Mucosa of rectum (tissue), 2 donors: ENCODE results near the gene KLK3.

Source experiments
- H3K27ac ChIP-seq, 2 donors: one replicate each; pipeline ENCODE4 v1.7.0; 2013; ENCODE audit warnings: inconsistent platforms in 2 of 2, low read depth in 2 of 2, low read length in 2 of 2
- H3K27me3 ChIP-seq, 2 donors: one replicate each; pipeline ENCODE4 v1.7.0; 2013; ENCODE audit warnings: low read length in 2 of 2; ENCODE audit not compliant: control insufficient read depth in 2 of 2, insufficient read depth in 2 of 2
- H3K36me3 ChIP-seq, 2 donors: one replicate each; pipeline ENCODE4 v1.7.0; 2013; ENCODE audit warnings: low read length in 2 of 2; ENCODE audit not compliant: control insufficient read depth in 2 of 2, insufficient read depth in 2 of 2
- H3K4me1 ChIP-seq, 2 donors: one replicate each; pipeline ENCODE4 v1.7.0; 2013; ENCODE audit warnings: low read length in 2 of 2, mild to moderate bottlenecking in 1 of 2; ENCODE audit not compliant: control insufficient read depth in 2 of 2, insufficient read depth in 2 of 2
- H3K4me3 ChIP-seq, 2 donors: one replicate each; pipeline ENCODE4 v1.7.0; 2013; ENCODE audit warnings: low read length in 2 of 2
- H3K9ac ChIP-seq, 2 donors: one replicate each; pipeline ENCODE4 v1.7.0; 2013; ENCODE audit warnings: low read length in 2 of 2, low read depth in 1 of 2, mild to moderate bottlenecking in 1 of 2
- H3K9me3 ChIP-seq, 2 donors: one replicate each; pipeline ENCODE4 v1.7.0; 2013; ENCODE audit warnings: low read length in 2 of 2; ENCODE audit not compliant: control insufficient read depth in 2 of 2
- donor health status: healthy.
- donor health status: Normal muscosa, but diverticular disease.

The KLK3 gene

GRCh38 chr19:50859849-50860248 lies 5.1 kb downstream of the KLK3 start:
- Histone ChIP-seq H3K4me1 (no peaks in the 10 kb centered on the region), H3K27me3 (peaks cover 0 to 3% of the 10 kb centered on the region in 2 donors), H3K9ac (no peak overlapping the region), H3K9me3 (no peaks in the 10 kb centered on the region), H3K27ac (no peak overlapping the region), H3K4me3 (no peak overlapping the region), H3K36me3 (no peaks in the 10 kb centered on the region)

GRCh38 chr19:50861010-50861409 lies 6.3 kb downstream of the KLK3 start:
- H3K27me3 ChIP-seq = no peaks in the 10 kb centered on the region
- no peaks in the 10 kb centered on the region for H3K9me3 ChIP-seq
- H3K27ac ChIP-seq = no peak overlapping the region
- no peak overlapping the region for H3K9ac ChIP-seq
- no peaks in the 10 kb centered on the region for H3K4me1 ChIP-seq
- no peak overlapping the region for H3K4me3 ChIP-seq
- H3K36me3 ChIP-seq = no peaks in the 10 kb centered on the region

DNA sequence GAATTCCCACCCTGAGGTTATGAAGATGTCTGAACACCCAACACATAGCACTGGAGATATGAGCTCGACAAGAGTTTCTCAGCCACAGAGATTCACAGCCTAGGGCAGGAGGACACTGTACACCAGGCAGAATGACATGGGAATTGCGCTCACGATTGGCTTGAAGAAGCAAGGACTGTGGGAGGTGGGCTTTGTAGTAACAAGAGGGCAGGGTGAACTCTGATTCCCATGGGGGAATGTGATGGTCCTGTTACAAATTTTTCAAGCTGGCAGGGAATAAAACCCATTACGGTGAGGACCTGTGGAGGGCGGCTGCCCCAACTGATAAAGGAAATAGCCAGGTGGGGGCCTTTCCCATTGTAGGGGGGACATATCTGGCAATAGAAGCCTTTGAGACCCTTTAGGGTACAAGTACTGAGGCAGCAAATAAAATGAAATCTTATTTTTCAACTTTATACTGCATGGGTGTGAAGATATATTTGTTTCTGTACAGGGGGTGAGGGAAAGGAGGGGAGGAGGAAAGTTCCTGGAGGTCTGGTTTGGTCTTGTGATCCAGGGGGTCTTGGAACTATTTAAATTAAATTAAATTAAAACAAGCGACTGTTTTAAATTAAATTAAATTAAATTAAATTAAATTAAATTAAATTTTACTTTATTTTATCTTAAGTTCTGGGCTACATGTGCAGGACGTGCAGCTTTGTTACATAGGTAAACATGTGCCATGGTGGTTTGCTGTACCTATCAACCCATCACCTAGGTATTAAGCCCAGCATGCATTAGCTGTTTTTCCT lies 7.0 kb downstream of the KLK3 start:
- no peak overlapping the region for H3K4me3 ChIP-seq
- H3K27ac ChIP-seq = no peak overlapping the region
- no peaks in the 10 kb centered on the region for H3K4me1 ChIP-seq
- no peaks in the 10 kb centered on the region for H3K9me3 ChIP-seq
- no peaks in the 10 kb centered on the region for H3K27me3 ChIP-seq
- no peaks in the 10 kb centered on the region for H3K36me3 ChIP-seq
- H3K9ac ChIP-seq = no peak overlapping the region

- Histone ChIP-seq H3K27ac (no peak overlapping the region), H3K36me3 (no peaks in the 10 kb centered on the region), H3K9ac (no peak overlapping the region), H3K4me3 (no peak overlapping the region), H3K9me3 (no peaks in the 10 kb centered on the region), H3K27me3 (no peaks in the 10 kb centered on the region), H3K4me1 (no peaks in the 10 kb centered on the region)
Observed at GRCh38 chr19:50869479-50869878, 14.8 kb downstream of the KLK3 start.

DNA sequence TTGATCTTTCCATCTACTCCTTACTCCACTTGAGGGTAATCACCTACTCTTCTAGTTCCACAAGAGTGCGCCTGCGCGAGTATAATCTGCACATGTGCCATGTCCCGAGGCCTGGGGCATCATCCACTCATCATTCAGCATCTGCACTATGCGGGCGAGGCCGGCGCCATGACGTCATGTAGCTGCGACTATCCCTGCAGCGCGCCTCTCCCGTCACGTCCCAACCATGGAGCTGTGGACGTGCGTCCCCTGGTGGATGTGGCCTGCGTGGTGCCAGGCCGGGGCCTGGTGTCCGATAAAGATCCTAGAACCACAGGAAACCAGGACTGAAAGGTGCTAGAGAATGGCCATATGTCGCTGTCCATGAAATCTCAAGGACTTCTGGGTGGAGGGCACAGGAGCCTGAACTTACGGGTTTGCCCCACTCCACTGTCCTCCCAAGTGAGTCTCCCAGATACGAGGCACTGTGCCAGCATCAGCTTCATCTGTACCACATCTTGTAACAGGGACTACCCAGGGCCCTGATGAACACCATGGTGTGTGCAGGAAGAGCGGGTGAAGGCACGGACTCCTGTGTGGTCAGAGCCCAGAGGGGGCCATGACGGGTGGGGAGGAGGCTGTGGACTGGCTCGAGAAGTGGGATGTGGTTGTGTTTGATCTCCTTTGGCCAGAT lies 15.8 kb downstream of the KLK3 start:
- Histone ChIP-seq H3K27ac (no peak overlapping the region), H3K4me3 (no peak overlapping the region), H3K9me3 (no peaks in the 10 kb centered on the region), H3K27me3 (no peaks in the 10 kb centered on the region), H3K4me1 (no peaks in the 10 kb centered on the region), H3K36me3 (no peaks in the 10 kb centered on the region), H3K9ac (no peak overlapping the region)

- Histone ChIP-seq H3K27ac (no peak within 1 kb of the TSS), H3K9me3 (no peaks in the 10 kb centered on the region), H3K4me1 (peaks cover 0 to 3% of the 10 kb centered on the region in 2 donors), H3K4me3 (no peak within 1 kb of the TSS), H3K9ac (no peak within 1 kb of the TSS), H3K36me3 (no peaks in the 10 kb centered on the region), H3K27me3 (no peaks in the 10 kb centered on the region)
Observed at GRCh38 chr19:50873056-50873455, 18.3 kb downstream of the KLK3 start, which contains the start of gene KLK2. Gene KLK2 (plus strand): TSS chr19:50873439. CDS start chr19:50873474, 35 bp downstream.

DNA sequence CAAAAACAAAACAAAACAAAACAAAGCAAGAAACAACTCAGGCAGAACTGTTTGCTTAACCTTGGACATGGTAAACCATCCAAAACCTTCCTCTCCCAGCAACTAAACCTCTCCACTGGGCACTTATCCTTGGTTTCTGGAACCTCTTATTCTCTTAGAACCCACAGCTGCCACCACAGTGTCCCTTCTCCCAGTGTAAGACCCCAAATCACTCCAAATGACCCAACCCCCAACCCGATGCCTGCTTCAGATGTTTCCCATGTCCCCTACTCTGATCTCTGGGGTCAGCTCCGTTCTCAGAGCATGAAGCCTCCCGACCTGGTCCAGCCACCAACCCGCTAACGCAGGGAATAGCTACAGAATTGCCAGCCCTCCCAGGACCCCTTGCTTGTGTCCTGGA lies 19.5 kb downstream of the KLK3 start:
- Histone ChIP-seq H3K4me3 (no peak overlapping the region), H3K27ac (no peak overlapping the region), H3K4me1 (peaks cover 0 to 3% of the 10 kb centered on the region in 2 donors), H3K36me3 (no peaks in the 10 kb centered on the region), H3K9me3 (no peaks in the 10 kb centered on the region), H3K9ac (no peak overlapping the region), H3K27me3 (no peaks in the 10 kb centered on the region)

DNA sequence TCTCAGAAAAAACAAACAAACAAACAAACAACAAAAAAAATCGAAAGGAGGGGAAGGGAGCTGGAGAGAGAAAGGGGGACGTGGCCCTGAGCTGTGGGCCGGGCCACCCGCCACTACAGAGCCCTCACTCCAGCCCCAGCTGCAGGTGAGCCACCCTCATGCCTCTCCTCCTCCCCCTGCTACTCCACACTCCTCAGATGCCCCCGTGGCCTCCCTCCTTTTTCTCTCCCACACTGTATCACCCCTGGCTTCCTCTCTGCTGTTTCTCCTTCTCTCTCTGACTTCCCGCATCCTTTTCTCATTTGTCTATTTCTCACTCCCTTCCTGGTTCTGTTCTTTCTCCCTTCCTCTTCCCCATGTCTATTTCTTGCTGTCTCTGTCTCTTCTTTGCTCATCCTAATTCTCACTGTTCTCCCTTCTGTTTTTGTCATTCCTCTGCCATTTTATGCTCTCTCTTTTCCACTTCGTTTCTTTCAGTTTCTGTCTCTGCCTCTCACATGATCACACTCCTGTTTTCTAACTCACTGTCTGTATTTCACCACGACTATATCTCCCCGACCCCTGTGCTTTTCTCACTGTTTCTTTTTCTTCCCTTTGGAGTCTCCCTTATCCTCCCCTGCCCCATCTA lies 21.2 kb downstream of the KLK3 start:
- no peaks in the 10 kb centered on the region for H3K9me3 ChIP-seq
- no peak overlapping the region for H3K4me3 ChIP-seq
- H3K27me3 ChIP-seq = no peaks in the 10 kb centered on the region

GRCh38 chr19:50876456-50876855 lies 21.7 kb downstream of the KLK3 start:
- Histone ChIP-seq H3K4me3 (no peak overlapping the region), H3K36me3 (no peaks in the 10 kb centered on the region), H3K4me1 (peaks cover 0 to 3% of the 10 kb centered on the region in 2 donors), H3K27me3 (no peaks in the 10 kb centered on the region), H3K9me3 (no peaks in the 10 kb centered on the region), H3K9ac (no peak overlapping the region), H3K27ac (no peak overlapping the region)

More for the DNA sequence above, 21.2 kb downstream of the KLK3 start:
- Histone ChIP-seq H3K27ac (no peak overlapping the region), H3K9ac (no peak overlapping the region), H3K4me1 (peaks cover 0 to 3% of the 10 kb centered on the region in 2 donors), H3K36me3 (no peaks in the 10 kb centered on the region)

DNA sequence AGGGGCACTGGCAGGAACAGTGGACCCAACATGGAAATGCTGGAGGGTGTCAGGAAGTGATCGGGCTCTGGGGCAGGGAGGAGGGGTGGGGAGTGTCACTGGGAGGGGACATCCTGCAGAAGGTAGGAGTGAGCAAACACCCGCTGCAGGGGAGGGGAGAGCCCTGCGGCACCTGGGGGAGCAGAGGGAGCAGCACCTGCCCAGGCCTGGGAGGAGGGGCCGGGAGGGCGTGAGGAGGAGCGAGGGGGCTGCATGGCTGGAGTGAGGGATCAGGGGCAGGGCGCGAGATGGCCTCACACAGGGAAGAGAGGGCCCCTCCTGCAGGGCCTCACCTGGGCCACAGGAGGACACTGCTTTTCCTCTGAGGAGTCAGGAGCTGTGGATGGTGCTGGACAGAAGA lies 22.6 kb downstream of the KLK3 start:
- Histone ChIP-seq H3K27me3 (peaks cover 0 to under 1% of the 10 kb centered on the region in 2 donors), H3K9ac (no peak overlapping the region), H3K9me3 (no peaks in the 10 kb centered on the region), H3K36me3 (no peaks in the 10 kb centered on the region), H3K4me3 (no peak overlapping the region), H3K27ac (no peak overlapping the region), H3K4me1 (peaks cover 0 to 3% of the 10 kb centered on the region in 2 donors)
